ENCODE data around the gene METRN. TPM values are rescaled to one million over a fixed set of nuclear protein-coding genes. Genes with fewer than 3 reads are reported as not detected.
A peak's percentile ranks its signal among the peaks of the same experiment; 100 is the strongest.

METRN gene
- polyA plus RNA-seq, 2 of the 4 experiments (the other 2 are of a cell fraction), result 41.0 to 82.2 TPM

DNA sequence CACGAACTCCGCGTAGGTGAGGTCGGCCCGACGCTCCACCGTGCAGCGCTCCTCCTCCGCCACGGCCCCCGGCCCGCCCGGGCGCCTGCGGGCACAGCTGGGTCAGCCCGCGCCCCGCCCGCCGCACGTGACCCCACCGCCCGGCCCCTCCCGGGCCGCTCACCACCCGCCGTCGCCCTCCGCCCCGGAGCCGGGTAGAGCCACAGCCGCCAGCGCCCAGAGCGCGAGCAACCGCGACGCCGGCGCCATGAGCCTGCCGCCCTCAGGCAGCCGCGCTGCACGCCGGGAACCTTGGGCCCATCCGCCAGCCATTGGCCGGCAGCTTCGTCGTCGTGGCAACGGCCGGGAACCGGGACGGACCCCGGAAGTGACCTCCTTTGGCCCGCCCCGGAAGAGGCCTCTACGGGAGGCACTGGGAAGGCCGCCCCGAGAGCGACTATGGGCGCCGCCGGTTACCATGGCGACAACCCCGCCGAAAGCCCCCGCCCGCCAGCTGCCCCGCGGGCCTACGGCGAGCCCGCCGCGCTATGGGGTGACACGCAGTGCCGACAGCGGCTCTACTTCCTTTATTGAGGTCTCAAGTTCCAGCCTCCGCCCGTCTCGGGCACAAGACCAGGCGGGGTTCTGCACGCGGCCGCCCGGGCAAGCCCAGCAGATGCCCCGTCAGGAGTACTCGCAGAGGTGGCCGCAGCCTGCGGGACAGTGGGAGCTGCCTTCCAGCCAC lies 30.7 kb upstream of the METRN start, which contains the start of gene JMJD8:
JMJD8 (minus strand) TSS at position 264 of the 724 bp plus-strand sequence; CDS start at position 249, 15 bp downstream.
- ATAC-seq (peak; percentile 61 to 77), DNase-seq (ENCODE audit: low read depth in 1 of 2, low spot score in 1 of 2) (peak; percentile 90 to 97), FAIRE-seq (peak; percentile 80)
- H3K4me3 ChIP-seq, result peak within 1 kb of the TSS; percentile 76
- H3K4me2 ChIP-seq, result peak within 1 kb of the TSS; percentile 93
- peak within 1 kb of the TSS; percentile 91 to 93 for H3K27ac ChIP-seq
- WGBS (ENCODE audit: missing lambda C conversion rate), result 27% methylated on average over 12 of the region's 91 CpGs
- TF ChIP-seq, protein P1, sequence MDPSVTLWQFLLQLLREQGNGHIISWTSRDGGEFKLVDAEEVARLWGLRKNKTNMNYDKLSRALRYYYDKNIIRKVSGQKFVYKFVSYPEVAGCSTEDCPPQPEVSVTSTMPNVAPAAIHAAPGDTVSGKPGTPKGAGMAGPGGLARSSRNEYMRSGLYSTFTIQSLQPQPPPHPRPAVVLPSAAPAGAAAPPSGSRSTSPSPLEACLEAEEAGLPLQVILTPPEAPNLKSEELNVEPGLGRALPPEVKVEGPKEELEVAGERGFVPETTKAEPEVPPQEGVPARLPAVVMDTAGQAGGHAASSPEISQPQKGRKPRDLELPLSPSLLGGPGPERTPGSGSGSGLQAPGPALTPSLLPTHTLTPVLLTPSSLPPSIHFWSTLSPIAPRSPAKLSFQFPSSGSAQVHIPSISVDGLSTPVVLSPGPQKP (IDR thresholded peaks at IDR 0.05; ENCODE audit: low read depth, low read length), result no peak
- TF ChIP-seq, protein P2, sequence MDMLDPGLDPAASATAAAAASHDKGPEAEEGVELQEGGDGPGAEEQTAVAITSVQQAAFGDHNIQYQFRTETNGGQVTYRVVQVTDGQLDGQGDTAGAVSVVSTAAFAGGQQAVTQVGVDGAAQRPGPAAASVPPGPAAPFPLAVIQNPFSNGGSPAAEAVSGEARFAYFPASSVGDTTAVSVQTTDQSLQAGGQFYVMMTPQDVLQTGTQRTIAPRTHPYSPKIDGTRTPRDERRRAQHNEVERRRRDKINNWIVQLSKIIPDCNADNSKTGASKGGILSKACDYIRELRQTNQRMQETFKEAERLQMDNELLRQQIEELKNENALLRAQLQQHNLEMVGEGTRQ (IDR thresholded peaks at IDR 0.05), result 0 out of 2 replicates have a peak, but pooled peaks have one; percentile 2
- TF ChIP-seq TFCP2L1 (CRISPR knock-in tag; IDR thresholded peaks at IDR 0.05), result no peak
- TF ChIP-seq TP53 (CRISPR knock-in tag; IDR thresholded peaks at IDR 0.05), result 0 out of 2 replicates have a peak, but pooled peaks have one; percentile 51
- TF ChIP-seq, protein P3, sequence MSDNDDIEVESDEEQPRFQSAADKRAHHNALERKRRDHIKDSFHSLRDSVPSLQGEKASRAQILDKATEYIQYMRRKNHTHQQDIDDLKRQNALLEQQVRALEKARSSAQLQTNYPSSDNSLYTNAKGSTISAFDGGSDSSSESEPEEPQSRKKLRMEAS (IDR thresholded peaks at IDR 0.05), result peak; percentile 91
- 0 out of 2 replicates have a peak, but pooled peaks have one; percentile 48 for TF ChIP-seq RFX5 (IDR thresholded peaks at IDR 0.05)
- TF ChIP-seq, protein P4, sequence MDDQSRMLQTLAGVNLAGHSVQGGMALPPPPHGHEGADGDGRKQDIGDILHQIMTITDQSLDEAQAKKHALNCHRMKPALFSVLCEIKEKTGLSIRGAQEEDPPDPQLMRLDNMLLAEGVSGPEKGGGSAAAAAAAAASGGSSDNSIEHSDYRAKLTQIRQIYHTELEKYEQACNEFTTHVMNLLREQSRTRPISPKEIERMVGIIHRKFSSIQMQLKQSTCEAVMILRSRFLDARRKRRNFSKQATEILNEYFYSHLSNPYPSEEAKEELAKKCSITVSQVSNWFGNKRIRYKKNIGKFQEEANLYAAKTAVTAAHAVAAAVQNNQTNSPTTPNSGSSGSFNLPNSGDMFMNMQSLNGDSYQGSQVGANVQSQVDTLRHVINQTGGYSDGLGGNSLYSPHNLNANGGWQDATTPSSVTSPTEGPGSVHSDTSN (IDR thresholded peaks at IDR 0.05), result peak; percentile 46; the same call in 1 of the 2 replicates
- TF ChIP-seq POLR2A (IDR thresholded peaks at IDR 0.05; ENCODE audit: low read length), result peak; percentile 88
- TF ChIP-seq BHLHE40 (IDR thresholded peaks at IDR 0.05; ENCODE audit: low read depth, low read length), result peak; percentile 41; the same call in 1 of the 2 replicates
- TF ChIP-seq MAFK (IDR thresholded peaks at IDR 0.05; ENCODE audit: partially characterized antibody), result no peak
- no peak for TF ChIP-seq HEYL (CRISPR knock-in tag; IDR thresholded peaks at IDR 0.05)
- no peak for TF ChIP-seq ESRRA (IDR thresholded peaks at IDR 0.05; ENCODE audit: borderline replicate concordance, low read length)
- TF ChIP-seq GATA3 (IDR thresholded peaks at IDR 0.05; ENCODE audit: borderline replicate concordance), result no peak; the same call in 1 of the 2 replicates
- TF ChIP-seq ZC3H11A (IDR thresholded peaks at IDR 0.05), result no peak
- no peak for TF ChIP-seq CHD4 (IDR thresholded peaks at IDR 0.05; ENCODE audit: borderline replicate concordance)
- TF ChIP-seq FOSL2 (IDR thresholded peaks at IDR 0.05), result no peak
- TF ChIP-seq FOSL2 (CRISPR knock-in tag; IDR thresholded peaks at IDR 0.05), result no peak
- TF ChIP-seq, protein P5, sequence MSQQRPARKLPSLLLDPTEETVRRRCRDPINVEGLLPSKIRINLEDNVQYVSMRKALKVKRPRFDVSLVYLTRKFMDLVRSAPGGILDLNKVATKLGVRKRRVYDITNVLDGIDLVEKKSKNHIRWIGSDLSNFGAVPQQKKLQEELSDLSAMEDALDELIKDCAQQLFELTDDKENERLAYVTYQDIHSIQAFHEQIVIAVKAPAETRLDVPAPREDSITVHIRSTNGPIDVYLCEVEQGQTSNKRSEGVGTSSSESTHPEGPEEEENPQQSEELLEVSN (IDR thresholded peaks at IDR 0.05; ENCODE audit: borderline replicate concordance, low read depth), result peak; percentile 97
- TF ChIP-seq HOXB5 (CRISPR knock-in tag; IDR thresholded peaks at IDR 0.05), result peak; percentile 68; the same call in 1 of the 2 replicates
- peak; percentile 67; the same call in 1 of the 2 replicates for TF ChIP-seq NPAS2 (CRISPR knock-in tag; IDR thresholded peaks at IDR 0.05; ENCODE audit: borderline replicate concordance)
- TF ChIP-seq, protein P6, sequence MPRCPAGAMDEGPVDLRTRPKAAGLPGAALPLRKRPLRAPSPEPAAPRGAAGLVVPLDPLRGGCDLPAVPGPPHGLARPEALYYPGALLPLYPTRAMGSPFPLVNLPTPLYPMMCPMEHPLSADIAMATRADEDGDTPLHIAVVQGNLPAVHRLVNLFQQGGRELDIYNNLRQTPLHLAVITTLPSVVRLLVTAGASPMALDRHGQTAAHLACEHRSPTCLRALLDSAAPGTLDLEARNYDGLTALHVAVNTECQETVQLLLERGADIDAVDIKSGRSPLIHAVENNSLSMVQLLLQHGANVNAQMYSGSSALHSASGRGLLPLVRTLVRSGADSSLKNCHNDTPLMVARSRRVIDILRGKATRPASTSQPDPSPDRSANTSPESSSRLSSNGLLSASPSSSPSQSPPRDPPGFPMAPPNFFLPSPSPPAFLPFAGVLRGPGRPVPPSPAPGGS (IDR thresholded peaks at IDR 0.05), result peak; percentile 86; the same call in 2 of the 3 replicates
- peak; percentile 62 to 95; a peak in 4 of 5 replicates for TF ChIP-seq JUN (IDR thresholded peaks at IDR 0.05)
- no peaks in the 10 kb centered on the region for H3K9me3 ChIP-seq
- POLR2A ChIA-PET, result interaction anchor here (1.0 to 1.4 kb wide), 2 partner anchors 14 to 30 kb away, joined by 3 read pairs; no protein-coding TSS in a partner anchor
- CTCF ChIA-PET, result interaction anchor here (0.8 to 4.8 kb wide), 2 partner anchors 17 to 28 kb away, joined by 3 to 32 read pairs; partner anchors contain the start of gene RHOT2
- peaks cover 34% of the 10 kb centered on the region for H3K4me1 ChIP-seq
